ENCODE measurements around the gene PALM.
"Not testable (repeated sequence)": the region's sequence is repeated elsewhere in the genome, so short reads cannot be mapped to it uniquely, and the experiment has no call there.

Gene PALM

GRCh38 chr19:734716-735115 lies 26.0 kb downstream of the PALM start:
- DNase-seq: no peak

- no peak for DNase-seq
Observed at GRCh38 chr19:736125-736524, 27.4 kb downstream of the PALM start.

- DNase-seq: peak; percentile 84
Observed at GRCh38 chr19:737591-738093, 28.9 kb downstream of the PALM start.

- DNase-seq: no peak
Observed at GRCh38 chr19:738509-739128, 29.9 kb downstream of the PALM start.

- no peak for DNase-seq
Observed at GRCh38 chr19:739998-740715, 31.4 kb downstream of the PALM start.

- not testable (repeated sequence) for DNase-seq
Observed at GRCh38 chr19:740816-741505, 32.2 kb downstream of the PALM start.

GRCh38 chr19:741506-742131 lies 32.9 kb downstream of the PALM start:
- DNase-seq: no peak

GRCh38 chr19:742540-743075 lies 33.9 kb downstream of the PALM start:
- DNase-seq: no peak

GRCh38 chr19:743168-743687 lies 34.5 kb downstream of the PALM start:
- DNase-seq: no peak

GRCh38 chr19:745138-745537 lies 36.4 kb downstream of the PALM start:
- not testable (repeated sequence) for DNase-seq

- DNase-seq: no peak
Observed at GRCh38 chr19:746208-746819, 37.6 kb downstream of the PALM start.

- no peak for DNase-seq
Observed at GRCh38 chr19:746956-747355, 38.2 kb downstream of the PALM start.

- no peak for DNase-seq
Observed at GRCh38 chr19:747432-748273, 38.9 kb downstream of the PALM start.

- no peak for DNase-seq
Observed at GRCh38 chr19:748274-748598, 39.5 kb downstream of the PALM start.

GRCh38 chr19:749811-750210 lies 41.1 kb downstream of the PALM start:
- no peak for DNase-seq

GRCh38 chr19:750640-751423 lies 42.1 kb downstream of the PALM start, which contains the start of gene MISP:
MISP (plus strand) TSS chr19:751112; CDS start chr19:756947, 5,835 bp downstream.
- DNase-seq: no peak

- DNase-seq: no peak
Observed at GRCh38 chr19:751501-752341, 43.0 kb downstream of the PALM start.

GRCh38 chr19:752652-753517 lies 44.1 kb downstream of the PALM start:
- DNase-seq: no peak

- DNase-seq: no peak
Observed at GRCh38 chr19:754530-754929, 45.8 kb downstream of the PALM start.
